IMR-90 (cell line): ENCODE results near the gene LPCAT2. TPM values are rescaled to one million over a fixed set of nuclear protein-coding genes. Genes with fewer than 3 reads are reported as not detected.

ENCODE experiments used
- ATAC-seq: fragments of 200-7000 bp; cut with Tn5 transposase; 2 replicates; pipeline ENCODE4 v1.9.1; 2020; ENCODE audit warnings: low read depth, mild to moderate bottlenecking, moderate library complexity
- BruUV-seq: library from RNA; stranded (reverse); fragments of 400-500 nt; replicated peaks from 2 replicates; lab custom pipeline; 2021; lab: Mats Ljungman, UMichigan
- CTCF ChIA-PET: fragments of 300-600 bp; formaldehyde crosslinking; extraction: SDS; loops from one replicate; lab custom pipeline; 2021; ENCODE audit warnings: antibody characterized with exemption; lab: Yijun Ruan, JAX
- POLR2A ChIA-PET: fragments of 300-600 bp; sonication (Branson Sonifier 250); formaldehyde crosslinking; loops from one replicate; lab custom pipeline; 2022; ENCODE audit warnings: antibody characterized with exemption; ENCODE audit not compliant: unreplicated experiment; lab: Charles Lee
- DNase-seq: peaks from one replicate; pipeline ENCODE4 v3.0.0; 2013
- H2AFZ ChIP-seq: replicated peaks from 2 replicates; pipeline ENCODE3; 2013; ENCODE audit warnings: low read length, mild to moderate bottlenecking; ENCODE audit not compliant: poor library complexity
- H2AK5ac ChIP-seq: 2 replicates; pipeline ENCODE4 v1.6.1; 2013; ENCODE audit warnings: low read depth, low read length, inconsistent platforms
- H2AK9ac ChIP-seq: replicated peaks from 2 replicates; pipeline ENCODE3; 2013; ENCODE audit warnings: mild to moderate bottlenecking, low read depth, low read length, moderate library complexity; ENCODE audit not compliant: poor library complexity
- H2BK120ac ChIP-seq: 2 replicates; pipeline ENCODE4 v1.6.1; 2013; ENCODE audit warnings: low read depth, low read length, inconsistent platforms
- H2BK15ac ChIP-seq: 3 replicates; pipeline ENCODE4 v1.6.1; 2013; ENCODE audit warnings: low read depth, low read length, inconsistent platforms
- H2BK20ac ChIP-seq: 2 replicates; pipeline ENCODE4 v1.6.1; 2013; ENCODE audit warnings: low read depth, mild to moderate bottlenecking, inconsistent platforms, low read length, moderate library complexity
- H2BK5ac ChIP-seq: 2 replicates; pipeline ENCODE4 v1.6.1; 2013; ENCODE audit warnings: mild to moderate bottlenecking, low read depth, low read length, inconsistent platforms; ENCODE audit not compliant: poor library complexity, severe bottlenecking
- H3K14ac ChIP-seq: replicated peaks from 2 replicates; pipeline ENCODE4 v1.6.1; 2013; ENCODE audit warnings: low read depth, low read length, inconsistent platforms
- H3K18ac ChIP-seq: 2 replicates; pipeline ENCODE4 v1.6.1; 2013; ENCODE audit warnings: low read depth, low read length, control low read depth
- H3K23ac ChIP-seq: 2 replicates; pipeline ENCODE4 v1.6.1; 2013; ENCODE audit warnings: low read depth, low read length, inconsistent platforms
- H3K27ac ChIP-seq: 2 replicates; pipeline ENCODE4 v1.5.1; 2013; ENCODE audit warnings: mild to moderate bottlenecking, control low read depth, low read length; ENCODE audit not compliant: insufficient read depth
- H3K27me3 ChIP-seq: 2 replicates; pipeline ENCODE4 v1.6.1; 2013; ENCODE audit warnings: low read length; ENCODE audit not compliant: control insufficient read depth, insufficient read depth
- H3K36me3 ChIP-seq: 2 replicates; pipeline ENCODE4 v1.6.1; 2013; ENCODE audit warnings: low read length, mixed read lengths; ENCODE audit not compliant: control insufficient read depth, insufficient read depth
- H3K4ac ChIP-seq: 2 replicates; pipeline ENCODE4 v1.6.1; 2013; ENCODE audit warnings: low read depth, low read length, inconsistent platforms
- H3K4me1 ChIP-seq: 2 replicates; pipeline ENCODE4 v1.6.1; 2013; ENCODE audit warnings: low read length, mixed read lengths; ENCODE audit not compliant: control insufficient read depth, insufficient read depth
- H3K4me2 ChIP-seq: 2 replicates; pipeline ENCODE4 v1.6.1; 2013; ENCODE audit warnings: low read depth, mild to moderate bottlenecking, control low read depth, low read length, moderate library complexity
- H3K4me3 ChIP-seq: 2 replicates; pipeline ENCODE4 v1.5.1; 2013; ENCODE audit warnings: low read depth, mild to moderate bottlenecking, control low read depth, low read length, moderate library complexity; ENCODE audit not compliant: insufficient read depth
- H3K56ac ChIP-seq: 2 replicates; pipeline ENCODE4 v1.6.1; 2013; ENCODE audit warnings: low read length, inconsistent platforms; ENCODE audit not compliant: insufficient read depth; ENCODE audit errors: extremely low read depth
- H3K79me1 ChIP-seq, 2 experiments: 2 replicates each; pipeline ENCODE4 v1.6.1; 2013; ENCODE audit warnings: low read length in 2 of 2, inconsistent platforms in 1 of 2, low read depth in 1 of 2
- H3K9ac ChIP-seq: 2 replicates; pipeline ENCODE4 v1.6.1; 2013; ENCODE audit warnings: low read depth, low read length, control low read depth
- H3K9me1 ChIP-seq: 2 replicates; pipeline ENCODE4 v1.6.1; 2013; ENCODE audit warnings: low read length, inconsistent platforms; ENCODE audit not compliant: insufficient read depth
- H3K9me3 ChIP-seq: 2 replicates; pipeline ENCODE4 v1.6.1; 2013; ENCODE audit warnings: low read length; ENCODE audit not compliant: control insufficient read depth, insufficient read depth
- H4K20me1 ChIP-seq: 2 replicates; pipeline ENCODE4 v1.6.1; 2013; ENCODE audit warnings: low read length, inconsistent platforms; ENCODE audit not compliant: insufficient read depth
- H4K5ac ChIP-seq: 2 replicates; pipeline ENCODE4 v1.6.1; 2013; ENCODE audit warnings: mild to moderate bottlenecking, low read depth, low read length, control low read depth
- H4K8ac ChIP-seq, 2 experiments: 2 replicates each; pipeline ENCODE4 v1.6.1; 2013; ENCODE audit warnings: low read depth in 2 of 2, low read length in 2 of 2, control low read depth in 1 of 2, inconsistent platforms in 1 of 2
- H4K91ac ChIP-seq: 2 replicates; pipeline ENCODE4 v1.6.1; 2013; ENCODE audit warnings: low read depth, low read length, inconsistent platforms; ENCODE audit not compliant: insufficient read depth
- BHLHE40 ChIP-seq: fragments of 150-350 bp; IDR thresholded peaks from 2 replicates; pipeline ENCODE4 v1.6.1; 2016; ENCODE audit warnings: mild to moderate bottlenecking, low read depth, low read length
- CHD1 ChIP-seq: IDR thresholded peaks from 2 replicates; pipeline ENCODE4 v1.6.1; 2012; ENCODE audit warnings: low read depth, low read length, improper control_type of control experiment
- FOS ChIP-seq: fragments of 150-350 bp; IDR thresholded peaks from 2 replicates; pipeline ENCODE4 v1.6.1; 2016; ENCODE audit warnings: low read depth, low read length
- MAFK ChIP-seq: IDR thresholded peaks from 2 replicates; pipeline ENCODE4 v1.6.1; 2012; ENCODE audit warnings: low read depth, low read length, improper control_type of control experiment
- MAZ ChIP-seq: IDR thresholded peaks from 2 replicates; pipeline ENCODE4 v1.6.1; 2012; ENCODE audit warnings: low read depth, mild to moderate bottlenecking, low read length, improper control_type of control experiment, moderate library complexity, borderline replicate concordance
- MXI1 ChIP-seq: IDR thresholded peaks from 2 replicates; pipeline ENCODE4 v1.6.1; 2012; ENCODE audit warnings: low read depth, mild to moderate bottlenecking, low read length, moderate library complexity, borderline replicate concordance
- NFE2L2 ChIP-seq: fragments of 150-350 bp; IDR thresholded peaks from 2 replicates; pipeline ENCODE4 v1.6.1; 2016; ENCODE audit warnings: low read depth, mild to moderate bottlenecking, low read length
- POLR2A ChIP-seq: IDR thresholded peaks from 2 replicates; pipeline ENCODE4 v1.6.1; 2012; ENCODE audit warnings: mild to moderate bottlenecking, low read depth, low read length
- RAD21 ChIP-seq: IDR thresholded peaks from 2 replicates; pipeline ENCODE4 v1.6.1; 2012; ENCODE audit warnings: low read length, improper control_type of control experiment
- RCOR1 ChIP-seq: IDR thresholded peaks from 2 replicates; pipeline ENCODE4 v1.6.1; 2012; ENCODE audit warnings: mild to moderate bottlenecking, low read length, improper control_type of control experiment; ENCODE audit not compliant: insufficient replicate concordance
- RFX5 ChIP-seq: IDR thresholded peaks from 2 replicates; pipeline ENCODE4 v1.8.0; 2012; ENCODE audit warnings: low read depth, mild to moderate bottlenecking, low read length, moderate library complexity
- SMC3 ChIP-seq: fragments of 150-350 bp; IDR thresholded peaks from 2 replicates; pipeline ENCODE4 v1.6.1; 2016; ENCODE audit warnings: low read depth, mild to moderate bottlenecking, antibody characterized with exemption, low read length, moderate library complexity
- WGBS, 2 experiments: methylation state at CpG; one replicate each; pipeline versions ENCODE4 v1.1.5 to v1.1.7; 2013; ENCODE audit warnings: missing lambda C conversion rate in 2 of 2; ENCODE audit not compliant: insufficient read length in 1 of 2; ENCODE audit errors: extremely low coverage in 2 of 2; 5-methylcytosine and 5-hydroxymethylcytosine counted together
- dilution Hi-C: fragments of 300-500 bp; cut with HindIII; formaldehyde crosslinking; loops from one replicate; pipeline ENCODE4 v1.14.3; 2018; ENCODE audit warnings: low sequenced_read_pairs; ENCODE audit not compliant: unreplicated experiment
- in situ Hi-C: fragments of 300-500 bp; cut with MboI; formaldehyde crosslinking; loops from 3 replicates; pipeline ENCODE4 v1.14.3; 2019; ENCODE audit warnings: low sequenced_read_pairs, inconsistent platforms, mixed read lengths
- intact Hi-C: fragments of 100-400 bp; cut with micrococcal nuclease; formaldehyde crosslinking; loops from 2 replicates; pipeline ENCODE4 v1.10.0; 2022
- polyA plus RNA-seq, 3 experiments: library from polyadenylated mRNA; depleted of rRNA; stranded (reverse); fragments of >200 nt; gene quantifications; 2 replicates each; pipeline ENCODE4 v1.2.3, GENCODE V29; 2012; ENCODE audit warnings: low replicate concordance in 1 of 3
- total RNA-seq: library from RNA; depleted of rRNA; stranded (reverse); fragments of >200 nt; gene quantifications from 2 replicates; pipeline ENCODE4 v1.2.3, GENCODE V29; 2012
- TF ChIP-seq, protein P1 (sequence below): conservative IDR thresholded peaks from 2 replicates; pipeline ENCODE4 v1.5.1; 2012; ENCODE audit warnings: mild to moderate bottlenecking, low read depth, low read length, improper control_type of control experiment
- TF ChIP-seq, protein P2 (sequence below): fragments of 150-350 bp; IDR thresholded peaks from 2 replicates; pipeline ENCODE4 v1.6.1; 2017; ENCODE audit warnings: mild to moderate bottlenecking, antibody characterized with exemption, low read length, low read depth
- TF ChIP-seq, protein P3 (sequence below): fragments of 150-350 bp; IDR thresholded peaks from 2 replicates; pipeline ENCODE4 v1.6.1; 2016; ENCODE audit warnings: low read depth, mild to moderate bottlenecking, low read length, moderate library complexity, borderline replicate concordance

LPCAT2 gene
- total and polyA plus RNA-seq, 2 of the 4 experiments (the other 2 are of a cell fraction): 8.6 to 8.7 TPM

DNA sequence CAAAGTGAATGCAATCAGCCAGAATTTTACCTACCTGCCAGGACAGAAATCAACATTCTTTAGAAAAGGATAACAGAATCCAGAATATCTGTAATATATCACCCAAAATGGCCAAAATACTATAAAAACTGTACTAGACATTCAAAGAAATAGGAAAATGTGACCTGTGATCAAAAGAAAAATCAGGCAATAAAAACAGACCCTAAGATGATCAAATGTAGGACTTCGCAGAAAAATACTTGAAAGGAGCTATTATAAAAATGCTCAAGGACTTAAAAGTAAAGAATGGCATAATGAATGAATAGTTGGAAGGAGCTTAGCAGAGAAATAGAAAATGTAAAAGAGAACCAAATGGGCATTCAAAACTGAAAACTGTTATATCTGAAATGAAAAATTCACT, 4.1 kb downstream of the LPCAT2 start:
- Histone ChIP-seq H3K18ac (no peak overlapping the region), H3K23ac (no peak overlapping the region), H3K27ac (no peak overlapping the region), H2BK5ac (no peak overlapping the region), H2AFZ (no peak overlapping the region), H3K4me2 (no peak overlapping the region), H3K4me1 (no peaks in the 10 kb centered on the region), H2AK9ac (no peak overlapping the region), H3K4me3 (no peak overlapping the region), H2BK120ac (no peak overlapping the region), H2BK20ac (no peak overlapping the region), H3K9me3 (no peaks in the 10 kb centered on the region), H3K9me1 (0 out of 2 replicates have a peak, but pooled peaks cover 3% of the 10 kb centered on the region), H4K8ac (no peak overlapping the region), H3K27me3 (no peaks in the 10 kb centered on the region), H3K14ac (no peak overlapping the region), H4K91ac (no peak overlapping the region), H3K9ac (no peak overlapping the region), H3K56ac (no peak overlapping the region), H3K79me1 (peaks cover 9 to 29% of the 10 kb centered on the region in 2 experiments; a peak in 2 of 4 replicates), H3K4ac (no peak overlapping the region), H3K36me3 (peaks cover 6% of the 10 kb centered on the region), H4K20me1 (no peaks in the 10 kb centered on the region), H4K5ac (no peak overlapping the region), H2AK5ac (no peak overlapping the region), H2BK15ac (no peak overlapping the region)
- in situ Hi-C loops: no loop called here
- BruUV-seq: no TSS peak
- ATAC-seq (no peak), DNase-seq (no peak)
- WGBS, 2 experiments: no CpG with 5 or more reads among the region's 1 CpG
- TF ChIP-seq MAZ (no peak), FOS (no peak), RFX5 (no peak), NFE2L2 (no peak), RAD21 (no peak), POLR2A (no peak), BHLHE40 (no peak), CHD1 (no peak), SMC3 (no peak), MAFK (no peak), RCOR1 (no peak), MXI1 (no peak)
- TF ChIP-seq, protein P1, sequence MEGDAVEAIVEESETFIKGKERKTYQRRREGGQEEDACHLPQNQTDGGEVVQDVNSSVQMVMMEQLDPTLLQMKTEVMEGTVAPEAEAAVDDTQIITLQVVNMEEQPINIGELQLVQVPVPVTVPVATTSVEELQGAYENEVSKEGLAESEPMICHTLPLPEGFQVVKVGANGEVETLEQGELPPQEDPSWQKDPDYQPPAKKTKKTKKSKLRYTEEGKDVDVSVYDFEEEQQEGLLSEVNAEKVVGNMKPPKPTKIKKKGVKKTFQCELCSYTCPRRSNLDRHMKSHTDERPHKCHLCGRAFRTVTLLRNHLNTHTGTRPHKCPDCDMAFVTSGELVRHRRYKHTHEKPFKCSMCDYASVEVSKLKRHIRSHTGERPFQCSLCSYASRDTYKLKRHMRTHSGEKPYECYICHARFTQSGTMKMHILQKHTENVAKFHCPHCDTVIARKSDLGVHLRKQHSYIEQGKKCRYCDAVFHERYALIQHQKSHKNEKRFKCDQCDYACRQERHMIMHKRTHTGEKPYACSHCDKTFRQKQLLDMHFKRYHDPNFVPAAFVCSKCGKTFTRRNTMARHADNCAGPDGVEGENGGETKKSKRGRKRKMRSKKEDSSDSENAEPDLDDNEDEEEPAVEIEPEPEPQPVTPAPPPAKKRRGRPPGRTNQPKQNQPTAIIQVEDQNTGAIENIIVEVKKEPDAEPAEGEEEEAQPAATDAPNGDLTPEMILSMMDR: no peak
- TF ChIP-seq, protein P2, sequence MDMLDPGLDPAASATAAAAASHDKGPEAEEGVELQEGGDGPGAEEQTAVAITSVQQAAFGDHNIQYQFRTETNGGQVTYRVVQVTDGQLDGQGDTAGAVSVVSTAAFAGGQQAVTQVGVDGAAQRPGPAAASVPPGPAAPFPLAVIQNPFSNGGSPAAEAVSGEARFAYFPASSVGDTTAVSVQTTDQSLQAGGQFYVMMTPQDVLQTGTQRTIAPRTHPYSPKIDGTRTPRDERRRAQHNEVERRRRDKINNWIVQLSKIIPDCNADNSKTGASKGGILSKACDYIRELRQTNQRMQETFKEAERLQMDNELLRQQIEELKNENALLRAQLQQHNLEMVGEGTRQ: no peak
- TF ChIP-seq, protein P3, sequence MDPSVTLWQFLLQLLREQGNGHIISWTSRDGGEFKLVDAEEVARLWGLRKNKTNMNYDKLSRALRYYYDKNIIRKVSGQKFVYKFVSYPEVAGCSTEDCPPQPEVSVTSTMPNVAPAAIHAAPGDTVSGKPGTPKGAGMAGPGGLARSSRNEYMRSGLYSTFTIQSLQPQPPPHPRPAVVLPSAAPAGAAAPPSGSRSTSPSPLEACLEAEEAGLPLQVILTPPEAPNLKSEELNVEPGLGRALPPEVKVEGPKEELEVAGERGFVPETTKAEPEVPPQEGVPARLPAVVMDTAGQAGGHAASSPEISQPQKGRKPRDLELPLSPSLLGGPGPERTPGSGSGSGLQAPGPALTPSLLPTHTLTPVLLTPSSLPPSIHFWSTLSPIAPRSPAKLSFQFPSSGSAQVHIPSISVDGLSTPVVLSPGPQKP: no peak
- CTCF ChIA-PET: interaction anchor here (0.6 to 1.7 kb wide), 3 partner anchors 8 to 37 kb away, joined by 3 to 4 read pairs (median 4); no protein-coding TSS in a partner anchor
- dilution Hi-C loops: no loop called here
- POLR2A ChIA-PET: no interaction called here
- intact Hi-C loops: no loop called here
